ENCODE results near the gene RPL27.
A peak's percentile ranks its signal among the peaks of the same experiment; 100 is the strongest.
"Not testable (repeated sequence)": the region's sequence is repeated elsewhere in the genome, so short reads cannot be mapped to it uniquely, and the experiment has no call there.

RPL27 gene

DNA sequence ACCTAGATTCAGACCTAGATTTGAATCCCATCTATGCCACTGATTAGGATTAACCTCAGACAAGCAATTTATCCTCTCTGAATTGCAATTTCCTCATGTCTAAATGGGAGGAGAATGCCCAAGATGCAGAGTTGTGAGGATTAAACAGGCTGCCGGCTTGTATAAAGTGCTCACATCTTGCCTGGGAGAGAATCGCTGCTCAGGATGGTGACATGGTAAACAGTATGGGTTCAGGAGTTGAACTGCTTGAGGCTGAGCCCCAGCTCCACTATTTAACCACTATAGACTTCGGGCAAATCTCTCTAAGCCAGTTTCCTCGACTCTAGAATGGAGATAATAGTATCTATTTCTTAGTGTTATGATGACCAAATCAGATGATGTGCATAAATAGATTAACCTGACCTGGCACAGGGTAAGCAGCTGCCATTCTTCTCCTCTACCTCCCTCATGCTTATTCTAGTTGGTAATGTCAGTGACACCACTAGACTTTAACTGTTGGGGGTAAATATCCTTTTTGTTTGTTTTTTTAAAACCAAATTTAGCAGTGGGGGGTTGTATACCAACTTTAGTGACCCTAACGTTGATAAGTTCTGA lies 732 bp upstream of the RPL27 start:
- DNase-seq, result no peak

DNA sequence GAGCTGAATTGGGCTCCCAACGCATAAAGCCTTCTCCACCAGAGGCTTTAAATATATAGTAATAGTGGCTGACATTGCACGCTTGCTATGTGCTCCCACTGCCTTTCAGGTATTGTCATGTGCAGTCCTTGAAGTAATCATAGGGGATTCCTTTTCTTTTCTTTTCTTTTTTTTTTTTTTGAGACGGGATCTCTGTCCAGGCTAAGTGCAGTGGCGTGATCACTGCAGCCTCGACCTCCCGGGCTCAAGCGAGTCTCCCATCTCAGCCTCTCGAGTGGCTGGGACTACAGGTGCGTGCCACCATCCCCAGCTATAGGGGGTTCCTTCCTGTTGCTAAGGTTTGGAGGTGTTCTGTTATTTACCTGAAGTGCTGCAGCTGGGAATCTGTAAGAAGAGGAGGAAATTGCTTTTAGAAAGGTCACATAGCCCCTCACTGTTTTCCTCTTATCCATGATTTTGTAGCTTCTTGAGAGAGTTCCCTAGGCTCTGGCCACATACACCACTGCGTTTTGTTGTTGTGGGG lies 845 bp downstream of the RPL27 start:
- DNase-seq, result no peak

DNA sequence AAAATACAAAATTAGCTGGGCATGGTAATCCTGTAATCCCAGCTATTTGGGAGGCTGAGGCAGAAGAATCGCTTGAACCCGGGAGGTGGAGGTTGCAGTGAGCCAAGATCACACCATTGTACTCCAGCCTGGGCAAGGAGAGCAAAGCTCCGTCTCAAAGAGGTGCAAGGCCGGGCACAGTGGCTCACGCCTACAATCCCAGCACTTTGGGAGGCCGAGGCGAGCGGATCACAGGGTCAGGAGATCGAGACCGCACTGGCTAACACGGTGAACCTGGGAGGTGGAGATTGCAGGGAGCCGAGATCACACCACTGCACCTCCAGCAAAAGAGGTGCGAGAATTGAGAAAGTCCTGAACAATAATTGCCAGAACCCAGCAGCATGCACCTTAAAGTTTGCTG lies 2.7 kb downstream of the RPL27 start:
- not testable (repeated sequence) for DNase-seq

DNA sequence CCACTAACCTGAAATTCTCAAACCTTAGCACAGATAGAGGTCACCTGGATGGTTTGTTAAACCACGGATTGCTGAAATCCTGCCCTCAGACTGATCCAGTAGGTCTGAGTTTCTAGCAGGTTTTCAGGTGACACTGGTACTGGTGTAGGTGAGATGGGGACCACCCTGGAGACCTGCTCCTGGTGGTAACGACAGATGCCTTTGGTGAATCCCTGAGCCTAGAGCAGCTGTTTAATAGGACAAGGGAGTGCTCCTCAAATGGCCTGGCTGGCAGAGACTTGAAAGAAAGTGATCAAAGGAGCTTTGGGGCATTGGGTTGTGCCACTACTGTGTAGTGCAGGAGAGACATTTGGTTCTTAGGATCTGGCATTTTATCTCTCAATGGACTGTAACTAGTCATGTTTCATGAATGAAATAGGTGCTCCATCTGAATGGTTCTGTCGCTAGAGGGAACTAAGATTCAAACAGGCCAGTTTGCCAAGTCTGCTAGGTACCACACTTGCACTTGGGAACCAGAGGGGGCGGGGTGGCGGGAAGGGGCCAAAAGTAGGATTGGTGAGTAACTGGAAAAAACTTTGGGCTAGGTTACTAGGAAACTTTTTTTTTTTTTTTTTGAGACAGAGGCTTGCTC lies 5.4 kb downstream of the RPL27 start:
- no peak for DNase-seq

DNA sequence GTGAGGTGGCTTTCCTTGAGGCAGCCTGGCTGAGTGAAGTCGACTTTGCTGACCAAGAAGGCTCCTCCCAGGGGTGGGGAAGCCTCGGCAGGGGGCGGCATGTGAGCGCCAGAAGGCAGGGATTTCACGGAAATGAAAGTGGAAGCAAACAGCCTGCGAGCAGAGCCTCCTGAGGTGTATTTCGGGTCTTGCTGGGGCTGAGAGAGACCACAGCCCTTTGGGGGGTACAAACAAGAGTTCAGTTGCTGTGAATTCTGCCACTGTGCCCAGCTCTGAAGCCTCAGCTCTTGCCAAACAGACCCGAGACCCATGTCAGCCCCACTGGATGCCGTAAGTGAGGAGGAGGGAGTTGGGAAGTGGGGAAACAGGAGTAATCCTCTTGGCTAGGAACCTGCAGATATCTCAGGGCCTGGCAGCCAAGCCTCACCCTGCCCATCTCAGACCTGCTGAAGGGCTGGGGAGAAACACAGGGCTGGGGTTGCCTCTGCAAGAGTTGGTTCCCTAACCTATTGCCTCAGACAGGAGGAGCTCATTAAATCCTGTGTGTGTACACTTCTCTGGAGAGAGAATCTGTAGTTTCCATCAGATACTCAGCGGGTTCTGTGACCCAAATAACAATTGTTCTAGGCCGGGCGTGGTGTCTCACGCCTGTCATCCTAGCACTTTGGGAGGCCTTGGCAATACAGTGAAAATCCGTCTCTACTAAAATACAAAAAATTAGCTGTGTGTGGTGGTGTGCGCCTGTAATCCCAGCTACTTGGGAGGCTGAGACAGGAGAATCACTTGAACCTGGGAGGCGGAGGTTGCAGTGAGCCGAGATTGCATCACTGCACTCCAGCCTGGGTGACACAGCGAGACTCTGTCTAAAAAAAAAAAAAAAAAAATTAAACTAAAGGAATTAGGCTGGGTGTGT lies 8.7 kb downstream of the RPL27 start, which contains the start of gene IFI35:
Gene IFI35, plus strand, starts transcription at position 146 of the 913 bp plus-strand sequence. Its CDS starts 164 bp downstream, at position 310.
- DNase-seq, result peak; percentile 78

DNA sequence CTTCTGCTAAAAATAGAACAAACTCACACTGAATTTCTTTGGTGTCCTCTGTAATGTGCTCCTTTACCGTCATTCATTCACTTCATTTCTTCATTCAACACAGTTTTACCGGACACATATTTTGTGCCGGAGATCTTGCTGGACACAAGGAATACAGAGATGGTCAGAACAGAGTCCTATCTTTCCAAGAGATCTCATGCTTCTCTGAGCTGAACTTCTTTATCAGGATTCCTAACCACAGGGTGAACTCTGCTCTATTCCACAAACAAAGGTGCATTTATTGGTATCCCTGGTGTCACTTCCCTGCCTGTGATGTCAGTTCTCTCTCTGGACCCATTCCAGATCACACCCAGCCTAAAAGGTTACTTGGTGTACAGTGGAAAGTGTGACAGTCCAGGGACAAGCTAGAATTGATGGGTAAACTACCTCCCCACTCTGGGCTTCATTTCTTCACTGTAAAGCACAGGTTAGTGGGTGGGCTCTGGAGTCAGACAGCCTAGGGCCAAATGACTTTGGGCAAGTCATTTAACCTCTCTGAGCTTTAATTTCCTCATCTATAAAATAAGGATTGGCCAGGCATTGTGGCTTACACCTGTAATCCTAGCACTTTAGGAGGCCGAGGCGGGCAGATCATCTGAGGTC lies 12.6 kb downstream of the RPL27 start:
- no peak for DNase-seq

DNA sequence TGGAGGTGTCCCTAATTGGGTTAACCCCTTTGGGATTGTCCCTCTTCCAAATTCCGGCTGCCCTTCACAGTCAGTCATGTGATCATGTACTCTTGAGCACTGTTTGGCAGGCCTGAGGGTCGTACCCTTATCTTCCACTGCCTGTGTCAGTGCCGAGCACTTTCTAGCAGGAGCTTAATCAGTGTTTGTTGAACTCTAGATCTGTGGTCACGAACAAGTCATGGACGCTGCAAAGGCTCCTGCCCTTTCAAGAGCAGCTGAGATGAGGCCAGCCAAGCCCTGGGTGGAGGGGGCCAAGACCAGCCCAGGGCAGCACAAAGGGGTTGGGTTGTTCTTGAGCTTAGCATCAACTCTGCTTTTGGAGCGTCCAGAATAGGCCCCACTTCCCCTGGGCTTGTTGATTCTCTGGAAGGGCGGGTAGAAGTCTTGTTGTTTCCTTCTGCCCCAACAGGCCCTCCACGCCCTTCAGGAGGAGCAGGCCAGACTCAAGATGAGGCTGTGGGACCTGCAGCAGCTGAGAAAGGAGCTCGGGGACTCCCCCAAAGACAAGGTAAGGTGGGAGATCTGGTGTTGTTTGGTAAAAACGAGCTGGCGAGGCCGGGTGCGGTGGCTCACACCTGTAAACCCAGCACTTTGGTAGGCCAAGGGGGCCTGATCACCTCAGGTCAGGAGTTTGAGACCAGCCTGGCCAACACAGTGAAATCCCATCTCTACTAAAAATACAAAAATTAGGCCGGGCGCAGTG lies 13.7 kb downstream of the RPL27 start:
- DNase-seq, result no peak

DNA sequence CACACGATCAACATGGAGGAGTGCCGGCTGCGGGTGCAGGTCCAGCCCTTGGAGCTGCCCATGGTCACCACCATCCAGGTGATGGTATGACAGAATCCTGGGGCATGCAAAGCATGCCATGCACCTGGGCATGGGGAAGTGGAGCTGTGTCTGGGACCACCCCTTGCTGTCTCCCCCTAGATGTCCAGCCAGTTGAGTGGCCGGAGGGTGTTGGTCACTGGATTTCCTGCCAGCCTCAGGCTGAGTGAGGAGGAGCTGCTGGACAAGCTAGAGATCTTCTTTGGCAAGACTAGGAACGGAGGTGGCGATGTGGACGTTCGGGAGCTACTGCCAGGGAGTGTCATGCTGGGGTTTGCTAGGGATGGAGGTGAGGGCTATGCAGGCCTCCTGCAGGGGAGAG lies 15.1 kb downstream of the RPL27 start:
- DNase-seq, result no peak

DNA sequence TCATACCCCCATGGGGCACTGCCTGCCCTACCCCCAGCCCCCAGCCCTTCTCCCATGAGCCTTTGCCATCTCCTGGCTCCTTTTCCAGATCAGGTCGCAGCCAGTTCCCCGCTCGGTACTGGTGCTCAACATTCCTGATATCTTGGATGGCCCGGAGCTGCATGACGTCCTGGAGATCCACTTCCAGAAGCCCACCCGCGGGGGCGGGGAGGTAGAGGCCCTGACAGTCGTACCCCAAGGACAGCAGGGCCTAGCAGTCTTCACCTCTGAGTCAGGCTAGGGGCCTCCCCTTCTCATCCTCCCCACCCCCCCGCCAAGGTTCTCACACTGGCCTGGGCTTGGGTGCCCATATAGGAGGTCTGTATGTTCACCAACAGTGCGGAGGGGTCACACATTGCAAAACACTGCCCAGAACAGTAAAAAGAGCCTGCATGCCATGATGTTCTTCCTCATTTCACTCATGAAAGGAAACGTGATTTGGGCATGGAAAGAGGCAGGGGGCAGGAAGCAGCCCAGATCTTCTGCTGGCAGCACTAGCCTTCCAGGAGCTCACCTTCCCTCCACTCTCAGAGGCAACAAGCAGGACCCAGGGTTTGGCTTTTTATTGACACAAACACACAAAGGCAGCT lies 15.9 kb downstream of the RPL27 start:
- no peak for DNase-seq

DNA sequence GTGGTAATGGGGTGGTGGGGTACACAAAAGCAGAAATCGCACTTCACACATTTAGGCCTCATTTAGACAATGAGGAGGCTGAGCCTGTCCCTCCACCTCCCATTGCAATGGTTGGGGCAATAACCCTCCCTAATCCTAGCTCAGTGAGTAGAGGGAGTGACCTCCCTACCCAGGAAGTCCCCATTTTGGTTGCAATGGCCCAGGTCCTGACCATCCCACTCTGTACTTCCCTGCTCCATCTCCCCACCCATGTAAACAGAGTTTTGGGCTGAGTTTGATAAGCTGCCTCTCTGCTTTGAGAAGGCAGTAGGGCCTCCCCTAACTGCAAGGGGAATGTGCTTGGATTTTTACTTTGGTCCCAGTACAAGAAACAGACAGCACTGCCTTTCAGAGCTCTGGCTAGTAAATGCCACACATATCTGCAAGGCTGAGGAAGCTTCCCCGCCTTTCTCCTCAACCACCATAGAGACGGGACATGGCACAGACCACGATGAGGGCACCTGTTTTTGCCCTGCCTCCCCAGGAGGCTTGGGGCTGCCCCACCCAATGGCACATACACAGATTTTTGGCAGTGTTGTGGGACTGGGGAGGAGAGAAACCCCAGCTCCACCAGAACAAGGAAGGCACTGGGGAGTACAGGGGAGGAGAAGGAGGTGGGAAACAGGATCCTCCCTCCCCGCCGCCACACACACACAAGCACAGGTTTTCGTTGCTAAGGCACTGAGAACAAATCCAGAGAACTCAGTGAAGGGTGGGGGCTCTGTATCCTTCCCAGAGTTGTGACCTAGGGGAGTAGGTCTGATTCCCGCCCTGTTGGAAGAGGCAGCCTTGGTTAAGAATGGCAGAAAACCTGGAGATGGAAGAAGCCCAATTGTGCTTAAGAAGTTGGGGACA lies 16.7 kb downstream of the RPL27 start:
- DNase-seq, result no peak

DNA sequence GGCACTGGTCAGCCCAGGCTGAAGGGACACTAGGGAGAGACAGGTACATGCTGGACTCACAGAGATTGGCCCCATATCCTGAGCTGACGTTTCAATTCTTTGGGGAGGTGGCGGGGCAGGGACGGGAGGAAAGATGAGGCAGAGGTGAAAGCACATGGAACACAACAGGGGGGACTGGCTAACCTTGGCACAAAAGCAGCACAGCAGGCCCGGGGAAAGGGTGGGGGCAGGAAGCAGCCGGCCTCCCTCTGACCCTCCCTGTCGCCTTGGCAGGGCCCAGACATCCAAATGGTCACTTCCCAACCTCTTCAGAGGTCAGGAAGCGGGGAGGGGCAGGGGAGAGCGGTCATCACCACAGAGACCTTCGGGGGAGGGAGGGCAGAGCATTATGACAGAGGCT lies 17.4 kb downstream of the RPL27 start:
- no peak for DNase-seq

DNA sequence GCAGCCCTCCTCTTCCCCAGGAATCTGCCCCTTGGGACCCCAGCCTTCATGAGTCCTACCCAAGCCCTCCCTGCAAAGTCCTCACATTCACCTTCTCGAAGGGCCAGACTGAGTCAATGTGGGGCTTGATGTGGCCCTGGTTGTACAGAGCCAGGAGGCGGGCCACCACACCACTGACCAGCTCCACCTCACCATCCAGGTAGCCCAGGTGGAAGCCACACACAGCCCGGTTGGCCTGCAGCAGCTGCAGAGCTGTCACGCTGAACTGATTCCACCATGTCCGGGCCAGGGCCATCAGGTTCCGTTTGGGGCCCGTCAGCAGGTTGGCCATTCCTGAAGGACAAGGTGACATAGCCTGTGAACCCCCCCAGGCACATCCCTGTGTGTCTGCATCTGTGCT lies 18.0 kb downstream of the RPL27 start:
- no peak for DNase-seq

DNA sequence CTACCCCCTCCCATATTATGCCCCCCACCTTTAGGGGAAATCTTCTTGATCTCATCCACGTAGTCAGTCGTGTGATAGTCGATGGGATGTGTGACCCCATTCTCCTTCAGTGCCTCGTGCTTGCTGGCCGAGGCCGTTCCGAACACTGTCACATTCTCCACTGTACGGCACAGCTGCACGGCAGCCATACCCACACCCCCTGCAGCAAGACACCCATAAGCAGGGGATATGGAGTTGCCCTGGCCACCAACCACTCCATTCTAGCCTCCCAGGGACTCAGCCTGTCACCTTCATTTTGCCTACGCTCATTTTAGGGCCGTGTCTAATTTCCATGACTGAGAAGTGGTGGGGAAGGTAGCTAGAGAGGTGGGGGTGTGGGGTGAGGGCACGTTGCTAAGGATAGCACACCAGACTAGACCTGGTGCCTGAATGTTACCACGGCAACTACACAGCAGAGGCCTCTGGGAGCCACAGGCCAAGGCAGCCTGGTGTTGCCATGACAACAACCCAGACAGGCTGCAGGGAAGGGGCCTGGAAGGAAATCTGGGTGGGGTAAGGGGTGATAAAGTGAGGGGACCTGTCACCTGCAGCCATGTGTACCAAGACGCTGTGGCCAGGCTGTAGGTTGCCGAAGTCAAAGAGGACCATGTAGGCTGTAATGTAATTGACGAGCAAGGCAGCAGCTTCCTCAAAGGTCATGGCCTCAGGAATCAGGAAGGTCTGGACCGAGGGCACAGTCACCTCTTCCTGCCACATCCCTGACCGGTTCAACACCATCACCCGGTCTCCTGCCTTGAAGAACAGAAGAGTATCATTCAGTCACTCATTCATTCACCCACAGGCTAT lies 20.0 kb downstream of the RPL27 start:
- DNase-seq, result no peak

DNA sequence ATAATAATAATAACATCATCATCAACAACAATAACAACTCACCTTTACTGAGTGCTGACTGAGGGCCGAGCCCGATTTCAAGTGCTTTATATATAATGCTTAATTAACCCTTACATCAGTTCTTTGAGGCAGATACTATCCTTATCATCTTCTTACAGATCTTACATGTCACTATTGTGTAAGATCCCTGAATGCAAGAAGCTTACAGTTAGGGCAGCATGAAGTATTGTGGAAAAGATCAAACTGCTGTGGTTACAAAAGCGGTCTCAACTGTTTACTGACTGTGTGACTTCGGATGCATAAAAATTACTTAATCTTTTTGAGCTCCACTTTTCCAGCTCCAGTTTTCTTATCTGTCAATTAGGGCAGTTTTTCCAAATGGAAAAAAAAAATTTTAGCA lies 20.7 kb downstream of the RPL27 start:
- no peak for DNase-seq

DNA sequence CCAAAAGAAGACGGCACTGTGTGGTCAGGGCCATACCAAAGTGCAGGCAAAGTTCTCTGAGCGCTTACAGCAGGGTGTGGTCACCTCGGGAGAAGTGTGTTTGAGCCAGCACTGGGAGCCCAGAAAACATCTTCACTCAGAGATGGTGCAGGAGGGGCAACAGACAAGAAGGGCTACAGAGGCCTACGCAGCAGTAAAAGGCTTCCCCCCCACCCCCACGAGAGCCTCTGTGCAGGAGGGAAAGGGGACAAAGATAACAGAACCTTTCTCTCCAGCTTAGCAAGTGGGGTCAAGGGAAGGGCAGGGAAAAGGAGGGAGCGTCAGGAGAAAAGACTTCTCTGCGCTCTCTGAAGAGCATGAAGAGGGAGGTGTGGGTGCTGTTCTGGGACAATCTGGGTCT lies 21.2 kb downstream of the RPL27 start:
- DNase-seq, result no peak

DNA sequence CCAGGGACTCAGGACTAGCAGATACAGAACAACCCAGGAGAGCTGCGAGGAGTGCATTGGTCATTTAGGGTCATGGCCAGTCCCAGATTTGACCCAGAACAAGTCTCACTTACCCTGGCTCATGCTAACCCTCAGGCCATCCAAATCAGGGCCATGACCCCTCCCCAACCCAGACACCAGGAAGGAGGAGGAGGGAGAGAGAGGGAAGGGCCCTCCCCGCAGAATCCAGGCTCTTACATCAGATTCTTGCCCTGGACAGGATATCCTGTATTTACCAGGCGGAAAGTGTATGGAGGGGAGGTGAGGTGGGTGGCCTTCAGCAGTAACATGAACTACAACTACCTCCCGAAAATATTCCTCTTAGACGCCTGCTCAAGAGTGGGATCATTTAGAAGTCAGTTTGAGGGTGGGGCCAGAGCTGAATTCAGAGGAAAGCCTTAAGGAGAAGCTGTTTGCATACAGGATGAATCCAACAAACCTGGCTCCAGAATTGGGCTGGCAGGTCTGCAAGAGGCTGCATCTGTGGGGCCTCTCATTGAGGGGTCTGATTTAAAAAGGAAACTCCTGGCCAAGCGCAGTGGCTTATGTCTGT lies 21.9 kb downstream of the RPL27 start:
- DNase-seq, result no peak

DNA sequence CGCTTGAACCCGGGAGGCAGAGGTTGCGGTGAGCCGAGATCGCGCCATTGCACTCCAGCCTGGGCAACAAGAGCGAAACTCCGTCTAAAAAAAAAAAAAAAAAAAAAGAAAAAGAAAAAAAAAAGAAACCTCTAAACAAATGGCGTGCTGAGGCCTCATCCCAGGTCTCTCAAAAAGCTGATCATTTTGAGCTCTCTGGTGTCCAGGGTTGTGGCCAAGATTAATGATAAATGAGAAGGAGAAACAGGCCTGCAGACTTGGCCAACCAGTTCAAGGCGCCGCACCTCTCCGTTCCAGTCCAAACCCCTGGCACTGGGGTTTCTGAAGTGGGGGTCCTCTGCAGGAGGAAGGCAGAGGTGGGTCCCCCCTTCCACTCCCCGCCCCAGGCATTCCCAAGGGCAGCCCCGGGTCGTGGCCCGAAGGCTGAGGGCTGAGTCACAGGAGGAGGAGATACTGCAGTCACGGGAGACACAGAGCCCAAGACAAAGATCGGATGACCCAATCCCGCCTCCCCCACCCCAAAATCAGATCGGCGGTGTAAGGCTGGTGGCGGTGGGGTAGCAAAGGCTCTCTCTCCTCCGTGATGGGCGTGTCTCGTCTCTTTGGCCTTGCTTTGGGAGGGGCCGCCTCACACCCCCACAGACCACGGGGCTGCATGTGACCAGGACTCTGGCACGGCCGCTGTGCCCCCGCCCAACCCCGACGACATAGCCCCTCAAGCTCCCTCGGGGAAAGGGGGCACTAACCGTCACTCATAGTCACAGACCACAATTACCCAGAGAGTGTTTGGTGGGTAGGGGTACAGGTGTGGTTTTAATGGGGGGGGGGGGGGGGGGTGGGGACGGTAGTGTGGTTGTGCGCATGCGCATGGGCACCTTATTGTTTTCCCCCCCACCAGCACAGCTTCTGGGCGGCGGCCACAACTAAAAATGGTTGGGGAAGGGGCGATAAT lies 22.8 kb downstream of the RPL27 start:
- peak; percentile 28 for DNase-seq

Data from stimulated activated CD4-positive, alpha-beta T cell treated with anti-CD3 and anti-CD28 coated beads, Interleukin-12 subunit alpha, Interleukin-12 subunit beta, amount 100 ng/mL, for 4 hours (primary cell).